RWPE2 (cell line): ENCODE results near the gene IGF2.

ENCODE experiments used
- ATAC-seq: fragments of 200-7000 bp; cut with Tn5 transposase; 3 replicates; pipeline ENCODE4 v1.9.1; 2021; ENCODE audit warnings: low read depth
- DNase-seq: peaks from one replicate; pipeline ENCODE4 v3.0.0-alpha.2; 2020; ENCODE audit warnings: low spot score
- H3K27ac ChIP-seq: fragments of 450-650 bp; 2 replicates; pipeline ENCODE4 v1.5.1; 2017; ENCODE audit warnings: mild to moderate bottlenecking; ENCODE audit not compliant: poor library complexity, severe bottlenecking
- H3K27me3 ChIP-seq: fragments of 250-450 bp; sonication (Bioruptor Pico); 2 replicates; pipeline ENCODE4 v1.5.1; 2021; ENCODE audit warnings: mild to moderate bottlenecking, moderate library complexity; ENCODE audit not compliant: insufficient read depth, poor library complexity, severe bottlenecking
- H3K36me3 ChIP-seq: fragments of 250-450 bp; sonication (Bioruptor Pico); 2 replicates; pipeline ENCODE4 v1.5.1; 2020; ENCODE audit warnings: low read depth, mild to moderate bottlenecking, moderate library complexity
- H3K4me1 ChIP-seq: fragments of 250-450 bp; sonication (Bioruptor Pico); 2 replicates; pipeline ENCODE4 v1.5.1; 2021; ENCODE audit warnings: mild to moderate bottlenecking, moderate library complexity; ENCODE audit not compliant: insufficient read depth, poor library complexity, severe bottlenecking
- H3K4me3 ChIP-seq: fragments of 250-450 bp; sonication (Bioruptor Pico); 2 replicates; pipeline ENCODE4 v1.5.1; 2021; ENCODE audit warnings: mild to moderate bottlenecking, moderate library complexity; ENCODE audit not compliant: severe bottlenecking
- H3K9me3 ChIP-seq: fragments of 250-450 bp; sonication (Bioruptor Pico); 2 replicates; pipeline ENCODE4 v1.5.1; 2021; ENCODE audit warnings: mild to moderate bottlenecking, moderate library complexity; ENCODE audit not compliant: severe bottlenecking
- CTCF ChIP-seq: fragments of 450-650 bp; IDR thresholded peaks from one replicate; pipeline ENCODE4 v1.5.1; 2017; ENCODE audit warnings: mild to moderate bottlenecking, moderate library complexity; ENCODE audit not compliant: poor library complexity, severe bottlenecking

The IGF2 gene

DNA sequence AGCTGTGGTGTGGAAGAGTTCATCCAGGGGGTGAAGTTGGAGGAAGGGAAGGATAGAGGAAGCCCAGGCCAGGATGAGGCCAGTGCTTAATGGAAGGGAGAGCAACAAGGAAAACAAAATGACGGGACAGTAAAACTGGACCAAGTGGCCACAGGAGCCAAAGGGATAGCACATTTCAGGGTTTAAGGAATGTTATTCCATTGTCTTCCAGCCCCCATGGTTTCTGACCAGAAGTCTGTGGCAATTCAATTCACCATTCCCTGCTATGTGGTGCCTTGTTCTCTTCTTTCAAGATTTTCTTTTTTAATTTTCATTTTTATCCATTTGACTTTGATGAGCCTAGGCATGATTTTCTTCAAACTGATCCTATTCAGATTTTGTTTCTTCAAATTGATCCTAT lies 22.5 kb downstream of the IGF2 start:
- Histone ChIP-seq H3K36me3 (no peaks in the 10 kb centered on the region), H3K4me3 (no peak overlapping the region), H3K27me3 (no peaks in the 10 kb centered on the region), H3K9me3 (peaks cover 2% of the 10 kb centered on the region), H3K27ac (no peak overlapping the region), H3K4me1 (no peaks in the 10 kb centered on the region)
- no peak for DNase-seq
- no peak for TF ChIP-seq CTCF
- no peak for ATAC-seq

DNA sequence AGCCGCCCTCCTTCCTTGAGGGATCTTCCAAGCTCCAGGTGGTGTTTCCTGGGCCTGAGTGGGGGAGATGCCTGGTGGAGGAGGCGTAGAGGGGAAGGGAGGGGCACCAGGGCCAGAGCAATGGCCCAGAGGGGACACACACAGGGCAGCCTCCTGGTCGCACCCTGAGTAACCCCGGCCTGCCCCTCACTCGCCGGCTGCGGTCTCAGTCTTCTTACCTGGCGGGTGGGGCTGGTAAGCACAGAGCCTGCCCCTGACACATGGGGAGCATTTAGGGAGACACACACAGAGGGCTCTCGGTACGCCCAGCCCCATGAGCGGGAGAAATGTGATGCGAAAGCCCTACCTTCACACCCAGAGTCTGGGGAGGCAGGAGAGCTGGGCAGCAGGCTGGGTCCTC lies 23.9 kb downstream of the IGF2 start:
- Histone ChIP-seq H3K4me3 (no peak overlapping the region), H3K27me3 (no peaks in the 10 kb centered on the region), H3K36me3 (no peaks in the 10 kb centered on the region), H3K4me1 (no peaks in the 10 kb centered on the region), H3K9me3 (peaks cover 2% of the 10 kb centered on the region), H3K27ac (no peak overlapping the region)
- no peak for TF ChIP-seq CTCF
- ATAC-seq (no peak), DNase-seq (no peak)

GRCh38 chr11:2114430-2115241 lies 24.6 kb downstream of the IGF2 start:
- DNase-seq, result no peak
- Histone ChIP-seq H3K9me3 (peaks cover 2% of the 10 kb centered on the region), H3K4me1 (no peaks in the 10 kb centered on the region), H3K27me3 (no peaks in the 10 kb centered on the region), H3K4me3 (no peak overlapping the region), H3K27ac (no peak overlapping the region), H3K36me3 (no peaks in the 10 kb centered on the region)
- TF ChIP-seq CTCF, result no peak
- ATAC-seq, result no peak

GRCh38 chr11:2113776-2114175 lies 25.4 kb downstream of the IGF2 start:
- Histone ChIP-seq H3K27ac (no peak overlapping the region), H3K36me3 (no peaks in the 10 kb centered on the region)
- ATAC-seq, result no peak

More at GRCh38 chr11:2113776-2114175, 25.4 kb downstream of the IGF2 start:
- Histone ChIP-seq H3K27me3 (no peaks in the 10 kb centered on the region), H3K9me3 (peaks cover 2% of the 10 kb centered on the region), H3K4me3 (no peak overlapping the region), H3K4me1 (no peaks in the 10 kb centered on the region)
- no peak for TF ChIP-seq CTCF
- no peak for DNase-seq
